ENCODE measurements around the gene CFAP251. TPM values are rescaled to one million over a fixed set of nuclear protein-coding genes. Genes with fewer than 3 reads are reported as not detected.

CFAP251 gene
- total and polyA plus RNA-seq, 12 donors, result 0.52 to 4.6 (median 1.5) TPM

GRCh38 chr12:122042910-122043309 is 124.5 kb downstream of the CFAP251 start:
- DNase-seq (no peak), ATAC-seq (no peak)
- intact Hi-C loops (cut with DNase I), result no loop called here
- Histone ChIP-seq H3K27me3 (no peaks in the 10 kb centered on the region), H3K36me3 (peaks cover 0 to 96% (median 11%) of the 10 kb centered on the region in 9 donors), H3K4me3 (no peak overlapping the region), H3K9me3 (no peaks in the 10 kb centered on the region), H3K27ac (no peak overlapping the region), H3K4me1 (no peaks in the 10 kb centered on the region)
- no peak for TF ChIP-seq CTCF (IDR thresholded peaks at IDR 0.05)
- WGBS, 2 donors, result 89 to 90% methylated on average over 11 of the region's 11 CpGs

DNA sequence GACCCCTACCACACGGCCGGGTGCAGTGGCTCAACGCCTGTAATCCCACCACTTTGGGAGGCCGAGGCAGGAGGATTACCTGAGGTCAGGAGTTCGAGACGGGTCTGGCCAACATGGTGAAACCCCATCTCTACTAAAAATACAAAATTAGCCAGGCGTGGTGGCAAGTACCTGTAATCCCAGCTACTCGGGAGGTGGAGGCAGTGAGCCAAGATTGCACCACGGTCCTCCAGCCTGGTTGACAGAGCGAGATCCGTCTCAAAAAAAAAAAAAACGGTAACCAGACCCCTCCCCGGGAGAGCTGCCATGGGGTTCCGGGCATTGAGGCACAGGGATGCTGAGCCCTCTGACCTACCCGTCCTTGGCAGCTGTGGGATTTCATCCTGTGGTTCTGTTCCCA is 125.1 kb downstream of the CFAP251 start:
- peaks cover 0 to 95% (median 11%) of the 10 kb centered on the region in 9 donors for H3K36me3 ChIP-seq
- intact Hi-C loops (cut with DNase I), result no loop called here
- 95% methylated on average over 15 of the region's 15 CpGs for WGBS, 2 donors

GRCh38 chr12:122045262-122045661 is 126.9 kb downstream of the CFAP251 start:
- TF ChIP-seq CTCF (IDR thresholded peaks at IDR 0.05), result no peak
- no peak overlapping the region for H3K27ac ChIP-seq
- DNase-seq (no peak), ATAC-seq (no peak)
- H3K36me3 ChIP-seq, result peaks cover 0 to 86% (median 11%) of the 10 kb centered on the region in 9 donors
- intact Hi-C loops (cut with DNase I), result no loop called here
- H3K9me3 ChIP-seq, result no peaks in the 10 kb centered on the region
- H3K27me3 ChIP-seq, result no peaks in the 10 kb centered on the region
- H3K4me1 ChIP-seq, result peaks cover 0 to under 1% (median 0%) of the 10 kb centered on the region in 9 donors
- no peak overlapping the region for H3K4me3 ChIP-seq
- 97 to 99% methylated on average over 7 of the region's 7 CpGs for WGBS, 2 donors

More for the DNA sequence above, 125.1 kb downstream of the CFAP251 start:
- Histone ChIP-seq H3K27me3 (no peaks in the 10 kb centered on the region), H3K4me3 (no peak overlapping the region), H3K9me3 (no peaks in the 10 kb centered on the region), H3K27ac (no peak overlapping the region), H3K4me1 (no peaks in the 10 kb centered on the region)
- DNase-seq (no peak), ATAC-seq (no peak)
- no peak for TF ChIP-seq CTCF (IDR thresholded peaks at IDR 0.05)

- no peak for ATAC-seq
- H3K27ac ChIP-seq, result no peak overlapping the region
- intact Hi-C loops (cut with DNase I), result no loop called here
- no peaks in the 10 kb centered on the region for H3K9me3 ChIP-seq
- WGBS, 2 donors, result 93 to 97% methylated on average over 7 of the region's 7 CpGs
- no peak overlapping the region for H3K4me3 ChIP-seq
- H3K36me3 ChIP-seq, result peaks cover 0 to 79% (median 11%) of the 10 kb centered on the region in 9 donors
- DNase-seq, result no peak
- no peaks in the 10 kb centered on the region for H3K27me3 ChIP-seq
- no peak for TF ChIP-seq CTCF (IDR thresholded peaks at IDR 0.05)
- peaks cover 5 to 10% (median 6%) of the 10 kb centered on the region in 9 donors for H3K4me1 ChIP-seq
Measured at GRCh38 chr12:122046145-122046544, 127.8 kb downstream of the CFAP251 start.

Data from heart right ventricle (tissue), 16 donors.